ENCODE data around the gene TNFSF10. TPM values are rescaled to one million over a fixed set of nuclear protein-coding genes. Genes with fewer than 3 reads are reported as not detected.

TNFSF10 gene
- polyA plus RNA-seq, 2 of the 4 experiments (the other 2 are of a cell fraction), result 0.48 to 0.92 TPM

GRCh38 chr3:172513488-172513887 is 9.7 kb downstream of the TNFSF10 start (continued):
- no peak for TF ChIP-seq REST (IDR thresholded peaks at IDR 0.05)
- TF ChIP-seq KDM5A (IDR thresholded peaks at IDR 0.05), result no peak
- TF ChIP-seq USF2 (IDR thresholded peaks at IDR 0.05), result no peak
- TF ChIP-seq HOXB13 (CRISPR knock-in tag; IDR thresholded peaks at IDR 0.05; ENCODE audit: low read depth), result no peak
- no peak for TF ChIP-seq NR3C1 (IDR thresholded peaks at IDR 0.05)

- POLR2A ChIA-PET, result no interaction called here
- no peak for FAIRE-seq
These were observed 11.2 kb downstream of the TNFSF10 start for GRCh38 chr3:172511783-172512762.

GRCh38 chr3:172506094-172506493 is 17.1 kb downstream of the TNFSF10 start:
- TF ChIP-seq REST (IDR thresholded peaks at IDR 0.05) (no peak), ZSCAN20 (CRISPR knock-in tag; IDR thresholded peaks at IDR 0.05) (no peak), EHMT2 (IDR thresholded peaks at IDR 0.05; ENCODE audit: low read depth) (no peak), ZNF302 (CRISPR knock-in tag; IDR thresholded peaks at IDR 0.05) (no peak), CHD4 (IDR thresholded peaks at IDR 0.05; ENCODE audit: borderline replicate concordance) (no peak), NR3C1 (IDR thresholded peaks at IDR 0.05) (no peak), BCL3 (IDR thresholded peaks at IDR 0.05) (no peak), POLR2A (IDR thresholded peaks at IDR 0.05; ENCODE audit: low read length) (no peak), ZC3H11A (IDR thresholded peaks at IDR 0.05) (no peak), NFE2L2 (conservative IDR thresholded peaks at IDR 0.05; ENCODE audit: low read length) (no peak)
- no peak overlapping the region for H3K4me2 ChIP-seq
- no peak for FAIRE-seq
- CTCF ChIA-PET, result interaction anchor here (0.6 kb wide), 1 partner anchor 46 kb away, joined by 3 read pairs; no protein-coding TSS in a partner anchor
- no peak overlapping the region for H3K27ac ChIP-seq
- no peaks in the 10 kb centered on the region for H3K9me3 ChIP-seq
- H3K4me1 ChIP-seq, result no peaks in the 10 kb centered on the region
- DNase-seq (ENCODE audit: low read depth in 1 of 2, low spot score in 1 of 2), result no peak
- POLR2A ChIA-PET, result no interaction called here
- H3K4me3 ChIP-seq, result no peak overlapping the region
- no peak for ATAC-seq

More at GRCh38 chr3:172511783-172512762, 11.2 kb downstream of the TNFSF10 start:
- 90% methylated on average over 7 of the region's 7 CpGs for WGBS (ENCODE audit: missing lambda C conversion rate)
- H3K4me3 ChIP-seq, result no peak overlapping the region
- ATAC-seq (no peak), DNase-seq (ENCODE audit: low read depth in 1 of 2, low spot score in 1 of 2) (no peak)
- H3K4me1 ChIP-seq, result peaks cover 10% of the 10 kb centered on the region
- no peak overlapping the region for H3K4me2 ChIP-seq
- H3K9me3 ChIP-seq, result no peaks in the 10 kb centered on the region
- CTCF ChIA-PET, result interaction anchor here (0.9 kb wide), 1 partner anchor 39 kb away, joined by 3 read pairs; no protein-coding TSS in a partner anchor
- TF ChIP-seq FOSB (CRISPR knock-in tag; IDR thresholded peaks at IDR 0.05), result no peak
- TF ChIP-seq CTCF (IDR thresholded peaks at IDR 0.05), result no peak
- no peak for TF ChIP-seq MYC (IDR thresholded peaks at IDR 0.05; ENCODE audit: borderline replicate concordance, low read length)
- no peak for TF ChIP-seq TFCP2L1 (CRISPR knock-in tag; IDR thresholded peaks at IDR 0.05)
- no peak for TF ChIP-seq EP300 (IDR thresholded peaks at IDR 0.05)
- no peak for TF ChIP-seq ZFP36 (IDR thresholded peaks at IDR 0.05; ENCODE audit: borderline replicate concordance, partially characterized antibody)
- TF ChIP-seq HOXB13 (CRISPR knock-in tag; IDR thresholded peaks at IDR 0.05; ENCODE audit: low read depth), result no peak
- no peak for TF ChIP-seq POLR2A (IDR thresholded peaks at IDR 0.05; ENCODE audit: low read length)
- no peak for TF ChIP-seq EHF (CRISPR knock-in tag; IDR thresholded peaks at IDR 0.05)
- TF ChIP-seq RNF2 (IDR thresholded peaks at IDR 0.05; ENCODE audit: borderline replicate concordance, low read depth), result no peak
- no peak for TF ChIP-seq RARB (CRISPR knock-in tag; IDR thresholded peaks at IDR 0.05)
- TF ChIP-seq SMC3 (IDR thresholded peaks at IDR 0.05), result no peak
- no peak overlapping the region for H3K27ac ChIP-seq

All from A549 (cell line).